ENCODE measurements around the gene NTRK1. TPM values are rescaled to one million over a fixed set of nuclear protein-coding genes. Genes with fewer than 3 reads are reported as not detected.
A peak's percentile ranks its signal among the peaks of the same experiment; 100 is the strongest.
"Not testable (repeated sequence)": the region's sequence is repeated elsewhere in the genome, so short reads cannot be mapped to it uniquely, and the experiment has no call there.

The NTRK1 gene
- total RNA-seq, 4 donors from 2014 or later = 0.23 TPM; not detected in 3

DNA sequence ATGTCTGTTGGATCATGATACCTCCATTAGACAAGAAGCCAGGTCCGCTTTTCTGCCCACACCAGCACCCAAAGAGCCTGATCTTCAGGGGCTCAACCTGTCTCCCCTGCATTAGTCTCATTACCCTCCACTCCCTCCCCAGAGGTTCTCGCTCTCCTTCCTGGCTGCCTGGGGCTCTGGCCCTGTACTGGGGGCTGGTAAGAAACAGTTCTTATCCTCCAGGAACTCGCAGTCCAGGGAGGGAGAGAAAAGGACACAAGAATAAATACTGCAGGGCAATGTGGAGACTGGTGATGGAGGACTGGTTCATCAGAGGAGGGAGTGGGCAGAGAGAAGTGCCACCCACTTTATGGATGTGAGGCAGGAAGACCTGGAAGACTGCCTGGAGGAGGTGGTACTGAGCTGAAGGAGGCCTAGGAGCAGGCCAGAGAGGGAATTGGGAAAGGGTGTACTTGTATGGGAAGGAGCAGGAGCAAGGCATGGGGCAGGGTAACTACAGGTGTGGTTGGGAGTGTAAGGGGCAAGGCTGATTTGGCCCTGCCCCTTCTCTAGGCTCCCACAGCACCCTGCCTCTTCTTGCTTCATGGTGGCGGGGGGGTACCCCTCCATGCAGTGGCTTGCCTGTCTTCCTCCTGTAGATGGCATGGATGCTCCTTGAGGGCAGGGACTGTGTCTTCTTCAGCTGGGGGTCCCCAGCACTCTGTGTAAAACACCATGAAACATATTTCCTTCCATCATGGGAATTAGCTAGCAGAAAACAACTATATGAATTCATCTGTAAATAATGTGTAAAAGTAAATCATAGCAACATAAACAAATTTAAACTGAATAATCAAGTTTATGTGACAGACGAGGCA is 64.7 kb downstream of the NTRK1 start:
- DNase-seq (ENCODE audit: low spot score in 2 of 2) = no peak
- no peak overlapping the region for H3K4me3 ChIP-seq (ENCODE audit: low read depth, poor library complexity, severe bottlenecking)
- no peak for TF ChIP-seq POLR2A (IDR thresholded peaks at IDR 0.05)
- TF ChIP-seq, protein P1, sequence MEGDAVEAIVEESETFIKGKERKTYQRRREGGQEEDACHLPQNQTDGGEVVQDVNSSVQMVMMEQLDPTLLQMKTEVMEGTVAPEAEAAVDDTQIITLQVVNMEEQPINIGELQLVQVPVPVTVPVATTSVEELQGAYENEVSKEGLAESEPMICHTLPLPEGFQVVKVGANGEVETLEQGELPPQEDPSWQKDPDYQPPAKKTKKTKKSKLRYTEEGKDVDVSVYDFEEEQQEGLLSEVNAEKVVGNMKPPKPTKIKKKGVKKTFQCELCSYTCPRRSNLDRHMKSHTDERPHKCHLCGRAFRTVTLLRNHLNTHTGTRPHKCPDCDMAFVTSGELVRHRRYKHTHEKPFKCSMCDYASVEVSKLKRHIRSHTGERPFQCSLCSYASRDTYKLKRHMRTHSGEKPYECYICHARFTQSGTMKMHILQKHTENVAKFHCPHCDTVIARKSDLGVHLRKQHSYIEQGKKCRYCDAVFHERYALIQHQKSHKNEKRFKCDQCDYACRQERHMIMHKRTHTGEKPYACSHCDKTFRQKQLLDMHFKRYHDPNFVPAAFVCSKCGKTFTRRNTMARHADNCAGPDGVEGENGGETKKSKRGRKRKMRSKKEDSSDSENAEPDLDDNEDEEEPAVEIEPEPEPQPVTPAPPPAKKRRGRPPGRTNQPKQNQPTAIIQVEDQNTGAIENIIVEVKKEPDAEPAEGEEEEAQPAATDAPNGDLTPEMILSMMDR (IDR thresholded peaks at IDR 0.05) = no peak
- intact Hi-C loops (cut with DNase I; ENCODE audit: low total_unique reads) = no loop called here
- 81% methylated on average over 5 of the region's 5 CpGs for WGBS, 2 donors

GRCh38 chr1:156926175-156926574 is 65.5 kb downstream of the NTRK1 start:
- DNase-seq (ENCODE audit: low spot score in 2 of 2) = peak in 1 of 2 donors; percentile 35
- 36 to 46% methylated on average over 3 of the region's 3 CpGs for WGBS, 2 donors
- intact Hi-C loops (cut with DNase I; ENCODE audit: low total_unique reads) = no loop called here

DNA sequence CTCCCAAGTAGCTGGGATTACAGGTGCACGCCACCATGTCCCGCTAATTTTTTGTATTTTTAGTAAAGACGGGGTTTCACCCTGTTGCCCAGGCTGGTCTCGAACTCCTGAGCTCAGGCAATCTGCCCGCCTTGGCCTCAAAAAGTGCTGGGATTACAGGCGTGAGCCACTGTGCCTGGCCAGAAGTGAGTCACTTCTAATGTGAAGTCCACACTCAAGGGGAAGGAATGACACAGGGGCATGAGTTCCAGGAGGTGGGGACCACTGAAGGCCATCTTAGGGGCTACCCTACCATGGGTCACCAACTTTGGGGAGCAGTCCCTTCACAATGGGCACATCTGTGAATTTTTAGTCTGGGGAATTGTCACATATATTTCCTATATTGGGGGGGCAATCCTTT is 66.0 kb downstream of the NTRK1 start:
- DNase-seq (ENCODE audit: low spot score in 2 of 2); intact Hi-C loops (cut with DNase I; ENCODE audit: low total_unique reads); H3K4me3 ChIP-seq (ENCODE audit: low read depth, poor library complexity, severe bottlenecking): not testable (repeated sequence)
- 87 to 92% methylated on average over 6 of the region's 6 CpGs for WGBS, 2 donors

More at GRCh38 chr1:156926175-156926574, 65.5 kb downstream of the NTRK1 start:
- no peak overlapping the region for H3K4me3 ChIP-seq (ENCODE audit: low read depth, poor library complexity, severe bottlenecking)
- no peak for TF ChIP-seq POLR2A (IDR thresholded peaks at IDR 0.05)
- TF ChIP-seq, protein P1 (IDR thresholded peaks at IDR 0.05) = no peak

DNA sequence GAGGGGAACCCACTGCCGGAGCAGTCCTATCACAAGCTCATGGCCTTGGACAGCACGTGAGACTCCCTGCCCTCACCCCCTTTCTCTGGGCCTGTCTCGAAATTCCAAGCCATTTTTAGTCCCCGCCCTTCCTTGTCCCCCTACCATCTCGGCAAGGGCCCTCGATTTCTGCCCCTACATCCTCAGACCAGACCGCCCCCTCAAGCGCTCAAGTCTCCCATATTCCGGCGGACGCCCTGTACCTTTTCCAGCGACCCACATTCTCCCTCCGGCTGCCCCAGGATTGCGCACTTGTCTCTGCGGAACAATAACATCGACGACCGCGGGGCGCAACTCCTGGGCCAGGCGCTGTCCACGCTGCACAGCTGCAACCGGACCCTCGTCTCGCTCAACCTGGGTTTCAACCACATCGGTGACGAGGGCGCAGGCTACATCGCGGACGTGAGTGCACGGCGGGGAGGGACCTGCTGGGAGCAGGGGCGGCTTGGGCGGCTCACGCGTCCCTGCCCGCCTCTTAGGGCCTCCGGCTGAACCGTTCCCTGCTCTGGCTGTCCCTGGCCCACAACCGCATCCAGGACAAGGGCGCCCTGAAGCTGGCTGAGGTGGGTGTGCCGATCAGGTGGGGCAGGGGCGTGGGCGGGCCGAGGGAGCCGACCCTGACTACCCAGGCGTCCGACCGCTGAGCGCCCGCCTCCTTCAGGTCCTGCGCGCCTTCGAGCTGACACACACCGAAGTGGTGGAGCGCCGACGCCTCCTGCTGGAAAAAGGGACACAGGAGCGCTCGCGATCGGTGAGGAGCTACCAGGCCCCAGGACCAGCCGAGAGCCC is 66.8 kb downstream of the NTRK1 start:
- H3K4me3 ChIP-seq (ENCODE audit: low read depth, poor library complexity, severe bottlenecking) = no peak overlapping the region
- DNase-seq (ENCODE audit: low spot score in 2 of 2) = peak in 1 of 2 donors; percentile 47
- TF ChIP-seq POLR2A (IDR thresholded peaks at IDR 0.05) = no peak
- TF ChIP-seq, protein P1 (IDR thresholded peaks at IDR 0.05) = no peak
- 11 to 13% methylated on average over 44 of the region's 64 CpGs for WGBS, 2 donors
- intact Hi-C loops (cut with DNase I; ENCODE audit: low total_unique reads) = no loop called here

DNA sequence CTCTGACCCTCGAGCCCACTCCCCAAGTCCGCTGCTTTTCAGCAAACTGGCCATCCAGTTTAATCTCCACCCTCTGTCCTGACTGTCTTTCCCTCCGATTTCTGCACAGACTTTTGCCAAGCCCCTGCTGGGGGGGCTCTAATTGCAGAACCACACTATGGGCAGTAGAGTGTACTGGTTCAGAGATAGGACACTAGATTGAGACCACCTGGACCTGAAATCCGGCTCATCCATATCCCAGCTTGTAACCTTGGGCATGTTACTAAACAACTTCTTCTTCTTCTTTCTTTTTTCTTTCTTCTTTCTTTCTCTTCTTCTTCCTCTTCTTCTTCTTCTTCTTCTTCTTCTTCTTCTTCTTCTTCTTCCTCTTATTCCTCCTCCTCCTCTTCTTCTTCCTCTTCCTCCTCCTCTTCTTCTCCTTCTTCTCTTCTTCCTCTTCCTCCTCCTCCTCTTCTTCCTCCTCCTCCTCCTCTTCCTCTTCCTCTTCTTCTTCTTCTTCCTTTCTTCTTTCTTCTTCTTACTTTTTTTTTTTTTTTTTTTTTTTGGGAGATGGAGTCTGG is 67.5 kb downstream of the NTRK1 start:
- WGBS, 2 donors = 7 to 9% methylated on average over 4 of the region's 4 CpGs
- DNase-seq (ENCODE audit: low spot score in 2 of 2) = no peak
- H3K4me3 ChIP-seq (ENCODE audit: low read depth, poor library complexity, severe bottlenecking) = no peak overlapping the region
- intact Hi-C loops (cut with DNase I; ENCODE audit: low total_unique reads) = no loop called here
- TF ChIP-seq, protein P1 (IDR thresholded peaks at IDR 0.05) = no peak
- TF ChIP-seq POLR2A (IDR thresholded peaks at IDR 0.05) = no peak

Measured in lower leg skin (tissue), 4 donors.